D721Med (cell line): ENCODE data around the gene ETV5.

Experiments
- DNase-seq: peaks from one replicate; pipeline ENCODE4 v3.0.0; 2011; ENCODE audit warnings: low spot score; ENCODE audit not compliant: insufficient read length
- FAIRE-seq: peaks from 2 replicates; lab custom pipeline; 2011; peaks lifted over from hg19 to GRCh38; lab: Jason Lieb, UNC
- CTCF ChIP-seq: IDR thresholded peaks from 2 replicates; pipeline ENCODE4 v1.5.1; 2012; ENCODE audit warnings: mild to moderate bottlenecking, control low read depth; ENCODE audit not compliant: insufficient read depth; ENCODE audit errors: missing control alignments

The ETV5 gene

GRCh38 chr3:186070550-186070949 is 38.3 kb downstream of the ETV5 start:
- FAIRE-seq (no peak), DNase-seq (no peak)
- TF ChIP-seq CTCF = no peak

- DNase-seq = no peak
- TF ChIP-seq CTCF = no peak
- FAIRE-seq = no peak
These were observed 38.8 kb downstream of the ETV5 start for GRCh38 chr3:186070133-186070532.

GRCh38 chr3:186069199-186069598 is 39.7 kb downstream of the ETV5 start:
- FAIRE-seq (no peak), DNase-seq (no peak)
- TF ChIP-seq CTCF = no peak

- DNase-seq (no peak), FAIRE-seq (no peak)
These were observed 40.7 kb downstream of the ETV5 start for GRCh38 chr3:186068243-186068552.

GRCh38 chr3:186067360-186068242 is 41.3 kb downstream of the ETV5 start:
- no peak for FAIRE-seq
- no peak for TF ChIP-seq CTCF
- no peak for DNase-seq

More at GRCh38 chr3:186068243-186068552, 40.7 kb downstream of the ETV5 start:
- no peak for TF ChIP-seq CTCF

- no peak for DNase-seq
- no peak for TF ChIP-seq CTCF
- FAIRE-seq = no peak
These were observed 48.7 kb downstream of the ETV5 start for GRCh38 chr3:186060222-186060621.

GRCh38 chr3:186059192-186059591 is 49.7 kb downstream of the ETV5 start:
- FAIRE-seq (no peak), DNase-seq (no peak)
- TF ChIP-seq CTCF = no peak
